Right atrium auricular region (tissue), 2 donors: ENCODE results near the gene CDC6. TPM values are rescaled to one million over a fixed set of nuclear protein-coding genes. Genes with fewer than 3 reads are reported as not detected.

Source experiments
- DNase-seq: peaks from one replicate; pipeline ENCODE4 v3.0.0-alpha.2; 2019; ENCODE audit warnings: low spot score
- H3K27ac ChIP-seq, 2 donors: fragments of 200-600 bp; sonication (generic); 1 replicate in 1 of 2; 2 replicates in 1 of 2; pipeline ENCODE4 v1.5.1; 2016 to 2019
- H3K27me3 ChIP-seq, 2 donors: fragments of 200-600 bp; sonication (generic); one replicate each; pipeline versions ENCODE4 v1.5.1 to v1.6.0; 2017 to 2019
- H3K36me3 ChIP-seq: fragments of 200-600 bp; sonication (generic); one replicate; pipeline ENCODE4 v1.5.1; 2016
- H3K4me1 ChIP-seq, 2 donors: fragments of 200-600 bp; sonication (generic); one replicate each; pipeline versions ENCODE4 v1.5.1 to v1.6.0; 2017 to 2019
- H3K4me3 ChIP-seq, 2 donors: fragments of 200-600 bp; sonication (generic); 1 replicate in 1 of 2; 2 replicates in 1 of 2; pipeline ENCODE4 v1.5.1; 2017 to 2019; ENCODE audit warnings: mild to moderate bottlenecking in 1 of 2, moderate library complexity in 1 of 2
- H3K9me3 ChIP-seq, 2 donors: fragments of 200-600 bp; sonication (generic); one replicate each; pipeline ENCODE4 v1.5.1; 2019
- CTCF ChIP-seq, 2 donors: fragments of 200-600 bp; sonication (generic); IDR thresholded peaks; one replicate each; pipeline ENCODE4 v1.5.1; 2019; ENCODE audit warnings: antibody characterized with exemption in 2 of 2
- total RNA-seq, 2 donors: library from RNA; depleted of rRNA; stranded (reverse); fragments of >200 nt; gene quantifications; one replicate each; pipeline ENCODE4 v1.1.0, GENCODE V29; 2016

The CDC6 gene
- total RNA-seq, 2 donors from 2014 or later: 0.44 to 1.0 TPM

- Histone ChIP-seq H3K9me3 (no peaks in the 10 kb centered on the region), H3K27me3 (no peaks in the 10 kb centered on the region), H3K4me1 (peaks cover 8 to 74% of the 10 kb centered on the region in 2 donors), H3K27ac (peak overlapping the region; percentile 9 to 59), H3K36me3 (no peaks in the 10 kb centered on the region), H3K4me3 (no peak overlapping the region)
- no peak for TF ChIP-seq CTCF (IDR thresholded peaks at IDR 0.05)
- DNase-seq: no peak
Measured at GRCh38 chr17:40306395-40306794, 18.7 kb downstream of the CDC6 start.

GRCh38 chr17:40307001-40307730 is 19.5 kb downstream of the CDC6 start:
- no peaks in the 10 kb centered on the region for H3K36me3 ChIP-seq
- no peaks in the 10 kb centered on the region for H3K9me3 ChIP-seq
- H3K27me3 ChIP-seq: no peaks in the 10 kb centered on the region
- H3K27ac ChIP-seq: peak overlapping the region; percentile 59 to 96
- no peak for TF ChIP-seq CTCF (IDR thresholded peaks at IDR 0.05)
- H3K4me3 ChIP-seq: no peak overlapping the region
- peaks cover 9 to 82% of the 10 kb centered on the region in 2 donors for H3K4me1 ChIP-seq
- DNase-seq: no peak

- Histone ChIP-seq H3K4me3 (no peak overlapping the region), H3K4me1 (peaks cover 9 to 85% of the 10 kb centered on the region in 2 donors), H3K36me3 (no peaks in the 10 kb centered on the region), H3K9me3 (no peaks in the 10 kb centered on the region), H3K27ac (peak overlapping the region; percentile 59 to 96), H3K27me3 (no peaks in the 10 kb centered on the region)
- TF ChIP-seq CTCF (IDR thresholded peaks at IDR 0.05): no peak
- DNase-seq: no peak
Measured at GRCh38 chr17:40307740-40308239, 20.1 kb downstream of the CDC6 start.

GRCh38 chr17:40309031-40309948 is 21.6 kb downstream of the CDC6 start, which contains the start of gene RARA:
Gene RARA, plus strand, starts transcription at chr17:40309180. Its CDS starts 22,039 bp downstream, at chr17:40331219.
- Histone ChIP-seq H3K27me3 (no peaks in the 10 kb centered on the region), H3K4me1 (peaks cover 9 to 85% of the 10 kb centered on the region in 2 donors), H3K4me3 (peak within 1 kb of the TSS; percentile 44 to 52), H3K9me3 (no peaks in the 10 kb centered on the region), H3K27ac (peak within 1 kb of the TSS; percentile 96 to 98), H3K36me3 (no peaks in the 10 kb centered on the region)
- TF ChIP-seq CTCF (IDR thresholded peaks at IDR 0.05): no peak
- no peak for DNase-seq

- Histone ChIP-seq H3K4me3 (no peak overlapping the region), H3K27ac (peak overlapping the region; percentile 96 to 98), H3K36me3 (no peaks in the 10 kb centered on the region), H3K9me3 (no peaks in the 10 kb centered on the region), H3K4me1 (peaks cover 9 to 88% of the 10 kb centered on the region in 2 donors), H3K27me3 (no peaks in the 10 kb centered on the region)
- DNase-seq: no peak
- TF ChIP-seq CTCF (IDR thresholded peaks at IDR 0.05): no peak
Measured at GRCh38 chr17:40309949-40310510, 22.4 kb downstream of the CDC6 start.
